ENCODE results near the gene LCE1F.

The LCE1F gene

GRCh38 chr1:152786077-152786476, 11.1 kb downstream of the LCE1F start, which contains the start of gene LCE1E:
TSS of gene LCE1E (plus strand) at chr1:152786257. CDS start at chr1:152787300, 1,043 bp downstream.
- Histone ChIP-seq H3K36me3 (ENCODE audit: control insufficient read depth, insufficient read depth, low read length) (no peaks in the 10 kb centered on the region), H3K27ac (ENCODE audit: low read depth, low read length) (no peak within 1 kb of the TSS), H3K27me3 (ENCODE audit: control insufficient read depth, insufficient read depth, low read length) (no peaks in the 10 kb centered on the region), H3K4me1 (ENCODE audit: control insufficient read depth, insufficient read depth, low read length) (no peaks in the 10 kb centered on the region), H3K4me3 (ENCODE audit: low read length) (no peak within 1 kb of the TSS), H3K9ac (ENCODE audit: low read length) (no peak within 1 kb of the TSS)

GRCh38 chr1:152795686-152796085, 20.7 kb downstream of the LCE1F start:
- Histone ChIP-seq H3K4me3 (ENCODE audit: low read length) (no peak overlapping the region), H3K27ac (ENCODE audit: low read depth, low read length) (no peak overlapping the region), H3K36me3 (ENCODE audit: control insufficient read depth, insufficient read depth, low read length) (no peaks in the 10 kb centered on the region), H3K9ac (ENCODE audit: low read length) (no peak overlapping the region), H3K4me1 (ENCODE audit: control insufficient read depth, insufficient read depth, low read length) (no peaks in the 10 kb centered on the region), H3K27me3 (ENCODE audit: control insufficient read depth, insufficient read depth, low read length) (no peaks in the 10 kb centered on the region)

- no peaks in the 10 kb centered on the region for H3K27me3 ChIP-seq (ENCODE audit: control insufficient read depth, insufficient read depth, low read length)
- no peak within 1 kb of the TSS for H3K4me3 ChIP-seq (ENCODE audit: low read length)
- no peak within 1 kb of the TSS for H3K9ac ChIP-seq (ENCODE audit: low read length)
- H3K4me1 ChIP-seq (ENCODE audit: control insufficient read depth, insufficient read depth, low read length): no peaks in the 10 kb centered on the region
- H3K36me3 ChIP-seq (ENCODE audit: control insufficient read depth, insufficient read depth, low read length): no peaks in the 10 kb centered on the region
- no peak within 1 kb of the TSS for H3K27ac ChIP-seq (ENCODE audit: low read depth, low read length)
Observed at GRCh38 chr1:152796421-152796820, 21.5 kb downstream of the LCE1F start, which contains the start of gene LCE1D. TSS of gene LCE1D (plus strand) at chr1:152796721. CDS start at chr1:152797795, 1,074 bp downstream.

GRCh38 chr1:152801333-152801732, 26.4 kb downstream of the LCE1F start:
- Histone ChIP-seq H3K27me3 (ENCODE audit: control insufficient read depth, insufficient read depth, low read length) (no peaks in the 10 kb centered on the region), H3K4me1 (ENCODE audit: control insufficient read depth, insufficient read depth, low read length) (no peaks in the 10 kb centered on the region), H3K4me3 (ENCODE audit: low read length) (no peak overlapping the region), H3K9ac (ENCODE audit: low read length) (no peak overlapping the region), H3K27ac (ENCODE audit: low read depth, low read length) (no peak overlapping the region), H3K36me3 (ENCODE audit: control insufficient read depth, insufficient read depth, low read length) (no peaks in the 10 kb centered on the region)

GRCh38 chr1:152806576-152806975, 31.6 kb downstream of the LCE1F start, which contains the start of gene LCE1C:
TSS of gene LCE1C (minus strand) at chr1:152806651. CDS start at chr1:152805478, 1,173 bp downstream.
- Histone ChIP-seq H3K36me3 (ENCODE audit: control insufficient read depth, insufficient read depth, low read length) (no peaks in the 10 kb centered on the region), H3K4me1 (ENCODE audit: control insufficient read depth, insufficient read depth, low read length) (no peaks in the 10 kb centered on the region), H3K9ac (ENCODE audit: low read length) (no peak within 1 kb of the TSS), H3K27me3 (ENCODE audit: control insufficient read depth, insufficient read depth, low read length) (no peaks in the 10 kb centered on the region), H3K4me3 (ENCODE audit: low read length) (no peak within 1 kb of the TSS), H3K27ac (ENCODE audit: low read depth, low read length) (no peak within 1 kb of the TSS)

- Histone ChIP-seq H3K36me3 (ENCODE audit: control insufficient read depth, insufficient read depth, low read length) (no peaks in the 10 kb centered on the region), H3K27ac (ENCODE audit: low read depth, low read length) (no peak overlapping the region), H3K4me3 (ENCODE audit: low read length) (no peak overlapping the region), H3K4me1 (ENCODE audit: control insufficient read depth, insufficient read depth, low read length) (no peaks in the 10 kb centered on the region), H3K27me3 (ENCODE audit: control insufficient read depth, insufficient read depth, low read length) (no peaks in the 10 kb centered on the region), H3K9ac (ENCODE audit: low read length) (no peak overlapping the region)
Observed at GRCh38 chr1:152811050-152811449, 36.1 kb downstream of the LCE1F start.

- no peak within 1 kb of the TSS for H3K27ac ChIP-seq (ENCODE audit: low read depth, low read length)
- H3K36me3 ChIP-seq (ENCODE audit: control insufficient read depth, insufficient read depth, low read length): no peaks in the 10 kb centered on the region
- no peak within 1 kb of the TSS for H3K4me3 ChIP-seq (ENCODE audit: low read length)
- H3K4me1 ChIP-seq (ENCODE audit: control insufficient read depth, insufficient read depth, low read length): no peaks in the 10 kb centered on the region
- H3K27me3 ChIP-seq (ENCODE audit: control insufficient read depth, insufficient read depth, low read length): no peaks in the 10 kb centered on the region
- H3K9ac ChIP-seq (ENCODE audit: low read length): no peak within 1 kb of the TSS
Observed at GRCh38 chr1:152811671-152812070, 36.7 kb downstream of the LCE1F start, which contains the start of gene LCE1B. TSS of gene LCE1B (plus strand) at chr1:152811971. CDS start at chr1:152812447, 476 bp downstream.

GRCh38 chr1:152817309-152817708, 42.4 kb downstream of the LCE1F start:
- H3K27me3 ChIP-seq (ENCODE audit: control insufficient read depth, insufficient read depth, low read length): no peaks in the 10 kb centered on the region
- H3K27ac ChIP-seq (ENCODE audit: low read depth, low read length): no peak overlapping the region
- H3K4me1 ChIP-seq (ENCODE audit: control insufficient read depth, insufficient read depth, low read length): no peaks in the 10 kb centered on the region
- H3K36me3 ChIP-seq (ENCODE audit: control insufficient read depth, insufficient read depth, low read length): no peaks in the 10 kb centered on the region
- H3K4me3 ChIP-seq (ENCODE audit: low read length): no peak overlapping the region
- no peak overlapping the region for H3K9ac ChIP-seq (ENCODE audit: low read length)

- H3K4me1 ChIP-seq (ENCODE audit: control insufficient read depth, insufficient read depth, low read length): no peaks in the 10 kb centered on the region
Observed at GRCh38 chr1:152823294-152823693, 48.4 kb downstream of the LCE1F start.

GRCh38 chr1:152824964-152825363, 50.0 kb downstream of the LCE1F start:
- H3K4me3 ChIP-seq (ENCODE audit: low read length): no peak overlapping the region
- H3K36me3 ChIP-seq (ENCODE audit: control insufficient read depth, insufficient read depth, low read length): no peaks in the 10 kb centered on the region
- H3K27ac ChIP-seq (ENCODE audit: low read depth, low read length): no peak overlapping the region
- H3K9ac ChIP-seq (ENCODE audit: low read length): no peak overlapping the region
- no peaks in the 10 kb centered on the region for H3K4me1 ChIP-seq (ENCODE audit: control insufficient read depth, insufficient read depth, low read length)
- H3K27me3 ChIP-seq (ENCODE audit: control insufficient read depth, insufficient read depth, low read length): no peaks in the 10 kb centered on the region

More at GRCh38 chr1:152823294-152823693, 48.4 kb downstream of the LCE1F start:
- Histone ChIP-seq H3K4me3 (ENCODE audit: low read length) (no peak overlapping the region), H3K9ac (ENCODE audit: low read length) (no peak overlapping the region), H3K27me3 (ENCODE audit: control insufficient read depth, insufficient read depth, low read length) (no peaks in the 10 kb centered on the region), H3K27ac (ENCODE audit: low read depth, low read length) (no peak overlapping the region), H3K36me3 (ENCODE audit: control insufficient read depth, insufficient read depth, low read length) (no peaks in the 10 kb centered on the region)
